GM19395 (cell line): ENCODE results near the gene CD81.
"Not testable (repeated sequence)": the region's sequence is repeated elsewhere in the genome, so short reads cannot be mapped to it uniquely, and the experiment has no call there.

Experiments used
- ATAC-seq: cut with Tn5 transposase; IDR thresholded peaks from one replicate; pipeline ENCODE4 v1.9.1; 2021; ENCODE audit warnings: mild to moderate bottlenecking, moderate library complexity; ENCODE audit not compliant: unreplicated experiment

CD81 gene

GRCh38 chr11:2355000-2355644 lies 22.0 kb upstream of the CD81 start:
- ATAC-seq: no peak

- no peak for ATAC-seq
Observed at GRCh38 chr11:2357246-2357645, 19.9 kb upstream of the CD81 start.

- ATAC-seq: not testable (repeated sequence)
Observed at GRCh38 chr11:2357651-2358050, 19.5 kb upstream of the CD81 start.

- no peak for ATAC-seq
Observed at GRCh38 chr11:2358754-2359442, 18.2 kb upstream of the CD81 start.

- no peak for ATAC-seq
Observed at GRCh38 chr11:2359557-2359956, 17.6 kb upstream of the CD81 start.

GRCh38 chr11:2360081-2360642 lies 16.9 kb upstream of the CD81 start:
- ATAC-seq: no peak

GRCh38 chr11:2361565-2361964 lies 15.5 kb upstream of the CD81 start:
- no peak for ATAC-seq

GRCh38 chr11:2362414-2362813 lies 14.7 kb upstream of the CD81 start:
- no peak for ATAC-seq

GRCh38 chr11:2363130-2363529 lies 14.0 kb upstream of the CD81 start:
- no peak for ATAC-seq

GRCh38 chr11:2363577-2364370 lies 13.3 kb upstream of the CD81 start:
- ATAC-seq: no peak

- ATAC-seq: not testable (repeated sequence)
Observed at GRCh38 chr11:2364386-2364785, 12.7 kb upstream of the CD81 start.

- ATAC-seq: no peak
Observed at GRCh38 chr11:2365571-2366210, 11.4 kb upstream of the CD81 start.

GRCh38 chr11:2366276-2366675 lies 10.8 kb upstream of the CD81 start:
- no peak for ATAC-seq

GRCh38 chr11:2366733-2367132 lies 10.4 kb upstream of the CD81 start:
- ATAC-seq: no peak

- no peak for ATAC-seq
Observed at GRCh38 chr11:2367266-2368160, 9.6 kb upstream of the CD81 start.

GRCh38 chr11:2368178-2368850 lies 8.8 kb upstream of the CD81 start:
- ATAC-seq: no peak

GRCh38 chr11:2368851-2369180 lies 8.3 kb upstream of the CD81 start:
- ATAC-seq: no peak

- no peak for ATAC-seq
Observed at GRCh38 chr11:2369320-2369719, 7.8 kb upstream of the CD81 start.

GRCh38 chr11:2369896-2370295 lies 7.2 kb upstream of the CD81 start:
- ATAC-seq: no peak
